Measurements from ENCODE around the gene HDAC4.
A peak's percentile ranks its signal among the peaks of the same experiment; 100 is the strongest.
"Not testable (repeated sequence)": the region's sequence is repeated elsewhere in the genome, so short reads cannot be mapped to it uniquely, and the experiment has no call there.

The HDAC4 gene

GRCh38 chr2:239280296-239281017 lies 120.4 kb downstream of the HDAC4 start:
- not testable (repeated sequence) for H3K9me3 ChIP-seq (ENCODE audit: low read length); H3K4me3 ChIP-seq (ENCODE audit: low read depth in 1 of 2, low read length in 2 of 2); H3K27me3 ChIP-seq (ENCODE audit: control insufficient read depth in 1 of 2, insufficient read depth in 2 of 2, low read length in 2 of 2); H3K9ac ChIP-seq (ENCODE audit: low read length); H3K36me3 ChIP-seq (ENCODE audit: insufficient read depth, low read length)
- H3K4me1 ChIP-seq (ENCODE audit: insufficient read depth, low read length): peaks cover 75% of the 10 kb centered on the region
- peak overlapping the region; percentile 66 for H3K27ac ChIP-seq (ENCODE audit: low read depth, low read length)

GRCh38 chr2:239279508-239280295 lies 121.1 kb downstream of the HDAC4 start:
- Histone ChIP-seq H3K36me3 (ENCODE audit: insufficient read depth, low read length) (no peaks in the 10 kb centered on the region), H3K9me3 (ENCODE audit: low read length) (no peaks in the 10 kb centered on the region), H3K4me1 (ENCODE audit: insufficient read depth, low read length) (peaks cover 75% of the 10 kb centered on the region), H3K27ac (ENCODE audit: low read depth, low read length) (peak overlapping the region; percentile 66), H3K9ac (ENCODE audit: low read length) (no peak overlapping the region), H3K27me3 (ENCODE audit: control insufficient read depth in 1 of 2, insufficient read depth in 2 of 2, low read length in 2 of 2) (no peaks in the 10 kb centered on the region), H3K4me3 (ENCODE audit: low read depth in 1 of 2, low read length in 2 of 2) (no peak overlapping the region)

- no peak overlapping the region for H3K9ac ChIP-seq (ENCODE audit: low read length)
Observed at GRCh38 chr2:239278941-239279365, 121.9 kb downstream of the HDAC4 start.

GRCh38 chr2:239278361-239278760 lies 122.5 kb downstream of the HDAC4 start:
- no peak overlapping the region for H3K4me3 ChIP-seq (ENCODE audit: low read depth in 1 of 2, low read length in 2 of 2)
- H3K9ac ChIP-seq (ENCODE audit: low read length): no peak overlapping the region
- H3K4me1 ChIP-seq (ENCODE audit: insufficient read depth, low read length): peaks cover 77% of the 10 kb centered on the region
- no peaks in the 10 kb centered on the region for H3K9me3 ChIP-seq (ENCODE audit: low read length)
- H3K36me3 ChIP-seq (ENCODE audit: insufficient read depth, low read length): no peaks in the 10 kb centered on the region
- H3K27ac ChIP-seq (ENCODE audit: low read depth, low read length): no peak overlapping the region
- no peaks in the 10 kb centered on the region for H3K27me3 ChIP-seq (ENCODE audit: control insufficient read depth in 1 of 2, insufficient read depth in 2 of 2, low read length in 2 of 2)

More at GRCh38 chr2:239278941-239279365, 121.9 kb downstream of the HDAC4 start:
- H3K4me3 ChIP-seq (ENCODE audit: low read depth in 1 of 2, low read length in 2 of 2): no peak overlapping the region
- H3K9me3 ChIP-seq (ENCODE audit: low read length): no peaks in the 10 kb centered on the region
- H3K36me3 ChIP-seq (ENCODE audit: insufficient read depth, low read length): no peaks in the 10 kb centered on the region
- peaks cover 75% of the 10 kb centered on the region for H3K4me1 ChIP-seq (ENCODE audit: insufficient read depth, low read length)
- no peaks in the 10 kb centered on the region for H3K27me3 ChIP-seq (ENCODE audit: control insufficient read depth in 1 of 2, insufficient read depth in 2 of 2, low read length in 2 of 2)
- H3K27ac ChIP-seq (ENCODE audit: low read depth, low read length): peak overlapping the region; percentile 66

GRCh38 chr2:239277401-239278085 lies 123.3 kb downstream of the HDAC4 start:
- Histone ChIP-seq H3K4me1 (ENCODE audit: insufficient read depth, low read length) (peaks cover 78% of the 10 kb centered on the region), H3K36me3 (ENCODE audit: insufficient read depth, low read length) (no peaks in the 10 kb centered on the region), H3K27me3 (ENCODE audit: control insufficient read depth in 1 of 2, insufficient read depth in 2 of 2, low read length in 2 of 2) (no peaks in the 10 kb centered on the region), H3K9ac (ENCODE audit: low read length) (no peak overlapping the region), H3K27ac (ENCODE audit: low read depth, low read length) (no peak overlapping the region), H3K4me3 (ENCODE audit: low read depth in 1 of 2, low read length in 2 of 2) (no peak overlapping the region), H3K9me3 (ENCODE audit: low read length) (no peaks in the 10 kb centered on the region)

GRCh38 chr2:239276851-239277250 lies 124.0 kb downstream of the HDAC4 start:
- Histone ChIP-seq H3K9me3 (ENCODE audit: low read length) (no peaks in the 10 kb centered on the region), H3K4me1 (ENCODE audit: insufficient read depth, low read length) (peaks cover 85% of the 10 kb centered on the region), H3K27me3 (ENCODE audit: control insufficient read depth in 1 of 2, insufficient read depth in 2 of 2, low read length in 2 of 2) (no peaks in the 10 kb centered on the region), H3K4me3 (ENCODE audit: low read depth in 1 of 2, low read length in 2 of 2) (no peak overlapping the region), H3K36me3 (ENCODE audit: insufficient read depth, low read length) (no peaks in the 10 kb centered on the region), H3K27ac (ENCODE audit: low read depth, low read length) (no peak overlapping the region), H3K9ac (ENCODE audit: low read length) (no peak overlapping the region)

GRCh38 chr2:239275847-239276831 lies 124.7 kb downstream of the HDAC4 start:
- H3K27ac ChIP-seq (ENCODE audit: low read depth, low read length): peak overlapping the region; percentile 40
- H3K36me3 ChIP-seq (ENCODE audit: insufficient read depth, low read length): no peaks in the 10 kb centered on the region
- no peaks in the 10 kb centered on the region for H3K9me3 ChIP-seq (ENCODE audit: low read length)
- H3K4me1 ChIP-seq (ENCODE audit: insufficient read depth, low read length): peaks cover 92% of the 10 kb centered on the region
- no peak overlapping the region for H3K9ac ChIP-seq (ENCODE audit: low read length)
- H3K4me3 ChIP-seq (ENCODE audit: low read depth in 1 of 2, low read length in 2 of 2): peak overlapping the region in 1 of 2 donors; percentile 26
- H3K27me3 ChIP-seq (ENCODE audit: control insufficient read depth in 1 of 2, insufficient read depth in 2 of 2, low read length in 2 of 2): no peaks in the 10 kb centered on the region

- Histone ChIP-seq H3K4me1 (ENCODE audit: insufficient read depth, low read length) (peaks cover 96% of the 10 kb centered on the region), H3K9ac (ENCODE audit: low read length) (no peak overlapping the region), H3K27ac (ENCODE audit: low read depth, low read length) (peak overlapping the region; percentile 40), H3K4me3 (ENCODE audit: low read depth in 1 of 2, low read length in 2 of 2) (peak overlapping the region in 1 of 2 donors; percentile 26), H3K9me3 (ENCODE audit: low read length) (no peaks in the 10 kb centered on the region), H3K36me3 (ENCODE audit: insufficient read depth, low read length) (no peaks in the 10 kb centered on the region), H3K27me3 (ENCODE audit: control insufficient read depth in 1 of 2, insufficient read depth in 2 of 2, low read length in 2 of 2) (no peaks in the 10 kb centered on the region)
Observed at GRCh38 chr2:239275044-239275685, 125.7 kb downstream of the HDAC4 start.

GRCh38 chr2:239274391-239275043 lies 126.3 kb downstream of the HDAC4 start:
- H3K9ac ChIP-seq (ENCODE audit: low read length): no peak overlapping the region
- H3K27ac ChIP-seq (ENCODE audit: low read depth, low read length): peak overlapping the region; percentile 40
- no peaks in the 10 kb centered on the region for H3K36me3 ChIP-seq (ENCODE audit: insufficient read depth, low read length)
- no peaks in the 10 kb centered on the region for H3K9me3 ChIP-seq (ENCODE audit: low read length)
- no peak overlapping the region for H3K4me3 ChIP-seq (ENCODE audit: low read depth in 1 of 2, low read length in 2 of 2)
- no peaks in the 10 kb centered on the region for H3K27me3 ChIP-seq (ENCODE audit: control insufficient read depth in 1 of 2, insufficient read depth in 2 of 2, low read length in 2 of 2)
- peaks cover 96% of the 10 kb centered on the region for H3K4me1 ChIP-seq (ENCODE audit: insufficient read depth, low read length)
